Liver (tissue), 9 donors: ENCODE results near the gene OGFR. TPM values are rescaled to one million over a fixed set of nuclear protein-coding genes. Genes with fewer than 3 reads are reported as not detected.

Experiments used
- DNase-seq: peaks from one replicate; pipeline ENCODE4 v3.0.0-alpha.2; 2017; ENCODE audit warnings: low spot score
- H3K27ac ChIP-seq, 2 donors: one replicate each; pipeline ENCODE4 v1.7.0; 2013; ENCODE audit warnings: inconsistent platforms in 2 of 2, low read length in 2 of 2, control low read depth in 1 of 2, low read depth in 1 of 2, mild to moderate bottlenecking in 1 of 2
- H3K27me3 ChIP-seq, 4 donors: one replicate each; pipeline versions ENCODE4 v1.6.1 to v1.7.0; 2013; ENCODE audit warnings: low read length in 3 of 4, inconsistent platforms in 1 of 4, mild to moderate bottlenecking in 1 of 4, moderate library complexity in 1 of 4; ENCODE audit not compliant: control insufficient read depth in 4 of 4, insufficient read depth in 4 of 4
- H3K36me3 ChIP-seq, 4 donors: one replicate each; pipeline versions ENCODE4 v1.6.1 to v1.7.0; 2013; ENCODE audit warnings: low read length in 3 of 4, mild to moderate bottlenecking in 3 of 4, low read depth in 1 of 4, moderate library complexity in 1 of 4; ENCODE audit not compliant: control insufficient read depth in 4 of 4, insufficient read depth in 3 of 4
- H3K4me1 ChIP-seq, 4 donors: one replicate each; pipeline versions ENCODE4 v1.6.1 to v1.7.0; 2013; ENCODE audit warnings: low read length in 3 of 4, mild to moderate bottlenecking in 3 of 4, moderate library complexity in 1 of 4; ENCODE audit not compliant: control insufficient read depth in 4 of 4, insufficient read depth in 4 of 4
- H3K4me3 ChIP-seq, 3 donors: one replicate each; pipeline versions ENCODE4 v1.6.1 to v1.7.0; 2013; ENCODE audit warnings: low read length in 3 of 3, control low read depth in 1 of 3, low read depth in 1 of 3, mild to moderate bottlenecking in 1 of 3
- H3K9ac ChIP-seq, 2 donors: one replicate each; pipeline ENCODE4 v1.7.0; 2013; ENCODE audit warnings: low read length in 2 of 2, mild to moderate bottlenecking in 2 of 2, moderate library complexity in 2 of 2, control low read depth in 1 of 2, low read depth in 1 of 2
- H3K9me3 ChIP-seq, 4 donors: one replicate each; pipeline versions ENCODE4 v1.6.1 to v1.7.0; 2013; ENCODE audit warnings: low read length in 3 of 4; ENCODE audit not compliant: control insufficient read depth in 4 of 4
- ATF3 ChIP-seq: IDR thresholded peaks from 2 replicates; pipeline ENCODE4 v1.6.1; 2016; ENCODE audit warnings: antibody characterized with exemption
- CTCF ChIP-seq: fragments of 150-350 bp; IDR thresholded peaks from 2 replicates; pipeline ENCODE4 v1.5.1; 2017; ENCODE audit warnings: improper control_type of control experiment, low read depth, low read length; ENCODE audit not compliant: missing input control
- EGR1 ChIP-seq, 2 donors: IDR thresholded peaks; 2 replicates each; pipeline ENCODE4 v1.6.1; 2016 to 2018; ENCODE audit warnings: antibody characterized with exemption in 2 of 2, low read depth in 2 of 2
- FOXA1 ChIP-seq: IDR thresholded peaks from 2 replicates; pipeline ENCODE4 v1.6.1; 2016; ENCODE audit warnings: antibody characterized with exemption
- FOXA2 ChIP-seq: IDR thresholded peaks from 2 replicates; pipeline ENCODE4 v1.6.1; 2016; ENCODE audit warnings: antibody characterized with exemption
- GABPA ChIP-seq, 2 donors: IDR thresholded peaks in 1 of 2; conservative IDR thresholded peaks in 1 of 2; 2 replicates each; pipeline ENCODE4 v1.6.1; 2016; ENCODE audit warnings: antibody characterized with exemption in 2 of 2, mild to moderate bottlenecking in 1 of 2, moderate library complexity in 1 of 2
- HNF4A ChIP-seq, 2 donors: conservative IDR thresholded peaks; 2 replicates each; pipeline ENCODE4 v1.6.1; 2016; ENCODE audit warnings: antibody characterized with exemption in 2 of 2, mild to moderate bottlenecking in 2 of 2
- HNF4G ChIP-seq: IDR thresholded peaks from 2 replicates; pipeline ENCODE4 v1.6.1; 2016; ENCODE audit warnings: antibody characterized with exemption
- JUND ChIP-seq, 2 donors: IDR thresholded peaks; 2 replicates each; pipeline ENCODE4 v1.6.1; 2016; ENCODE audit warnings: antibody characterized with exemption in 2 of 2
- MAX ChIP-seq: IDR thresholded peaks from 2 replicates; pipeline ENCODE4 v1.6.1; 2016; ENCODE audit warnings: antibody characterized with exemption
- NR2F2 ChIP-seq: IDR thresholded peaks from 2 replicates; pipeline ENCODE4 v1.6.1; 2016; ENCODE audit warnings: antibody characterized with exemption
- RAD21 ChIP-seq, 2 donors: IDR thresholded peaks; 2 replicates each; pipeline ENCODE4 v1.6.1; 2016; ENCODE audit warnings: antibody characterized with exemption in 2 of 2, mild to moderate bottlenecking in 2 of 2
- REST ChIP-seq: IDR thresholded peaks from 2 replicates; pipeline ENCODE4 v1.6.1; 2016; ENCODE audit warnings: antibody characterized with exemption, mild to moderate bottlenecking
- RXRA ChIP-seq, 2 donors: IDR thresholded peaks; 2 replicates each; pipeline ENCODE4 v1.6.1; 2017 to 2018; ENCODE audit warnings: antibody characterized with exemption in 2 of 2, mild to moderate bottlenecking in 1 of 2
- SP1 ChIP-seq: IDR thresholded peaks from 2 replicates; pipeline ENCODE4 v1.6.1; 2018; ENCODE audit warnings: antibody characterized with exemption, mild to moderate bottlenecking
- TAF1 ChIP-seq: conservative IDR thresholded peaks from 2 replicates; pipeline ENCODE4 v1.6.1; 2016; ENCODE audit warnings: antibody characterized with exemption, mild to moderate bottlenecking
- YY1 ChIP-seq: IDR thresholded peaks from 2 replicates; pipeline ENCODE4 v1.6.1; 2016; ENCODE audit warnings: antibody characterized with exemption, mild to moderate bottlenecking
- ZBTB33 ChIP-seq: IDR thresholded peaks from 2 replicates; pipeline ENCODE4 v1.6.1; 2016; ENCODE audit warnings: antibody characterized with exemption
- WGBS: extraction: QIAGEN DNeasy Blood & Tissue Kit; methylation state at CpG from one replicate; pipeline ENCODE4 v1.1.7; 2013; 5-methylcytosine and 5-hydroxymethylcytosine counted together
- polyA plus RNA-seq, 2 donors: library from polyadenylated mRNA; stranded (reverse) in 1 of 2; unstranded in 1 of 2; fragments of 200-250 nt in 1 of 2; fragments of >200 nt in 1 of 2; fragmentation: Nextera tagmentation in 1 of 2; extraction: Ambion mirVana in 1 of 2; gene quantifications; one replicate each; pipeline versions ENCODE4 v1.2.1 to v1.2.3, GENCODE V29; 2013 to 2015
- total RNA-seq, 2 donors: library from RNA; depleted of rRNA; stranded (reverse); fragments of >200 nt; gene quantifications; one replicate each; pipeline ENCODE4 v1.2.3, GENCODE V29; 2014
- donor health status: healthy.
- donor health status: healthy.
- donor health status: healthy.
- donor health status: healthy.
- donor health status: healthy.

Gene OGFR
- total and polyA plus RNA-seq, 4 donors = 5.9 to 59.4 (median 29.4) TPM

- TF ChIP-seq REST = no peak
- WGBS = 89% methylated on average over 26 of the region's 26 CpGs
- no peaks in the 10 kb centered on the region for H3K4me1 ChIP-seq
- no peak overlapping the region for H3K9ac ChIP-seq
- no peaks in the 10 kb centered on the region for H3K36me3 ChIP-seq
- no peak overlapping the region for H3K4me3 ChIP-seq
- H3K9me3 ChIP-seq = no peaks in the 10 kb centered on the region
- no peak overlapping the region for H3K27ac ChIP-seq
- no peaks in the 10 kb centered on the region for H3K27me3 ChIP-seq
- no peak for DNase-seq
Measured at GRCh38 chr20:62760856-62761758, 43.5 kb upstream of the OGFR start.

GRCh38 chr20:62761759-62762131, 42.9 kb upstream of the OGFR start:
- no peak for TF ChIP-seq YY1
- no peak for TF ChIP-seq ATF3
- no peak for TF ChIP-seq ZBTB33
- TF ChIP-seq JUND (IDR thresholded peaks at IDR 0.05) = no peak
- TF ChIP-seq MAX = no peak
- no peak for TF ChIP-seq FOXA2
- no peak for TF ChIP-seq FOXA1
- TF ChIP-seq SP1 = no peak
- TF ChIP-seq NR2F2 = no peak
- no peak for TF ChIP-seq HNF4G
- TF ChIP-seq HNF4A (conservative IDR thresholded peaks at IDR 0.05) = no peak
- no peak for TF ChIP-seq RAD21 (IDR thresholded peaks at IDR 0.05)
- TF ChIP-seq REST = no peak
- TF ChIP-seq EGR1 (IDR thresholded peaks at IDR 0.05; ENCODE audit: low read depth in 2 of 2) = no peak
- TF ChIP-seq TAF1 = no peak
- no peak for TF ChIP-seq RXRA (IDR thresholded peaks at IDR 0.05)
- TF ChIP-seq GABPA (IDR thresholded peaks at IDR 0.05 in 1 of 2, conservative IDR thresholded peaks at IDR 0.05 in 1 of 2) = no peak
- no peak for TF ChIP-seq CTCF
- no peak overlapping the region for H3K4me3 ChIP-seq
- H3K9ac ChIP-seq = no peak overlapping the region
- H3K36me3 ChIP-seq = no peaks in the 10 kb centered on the region
- H3K4me1 ChIP-seq = no peaks in the 10 kb centered on the region
- 97% methylated on average over 6 of the region's 6 CpGs for WGBS
- no peaks in the 10 kb centered on the region for H3K27me3 ChIP-seq
- no peaks in the 10 kb centered on the region for H3K9me3 ChIP-seq
- no peak overlapping the region for H3K27ac ChIP-seq
- no peak for DNase-seq
